SU-DHL-6 (cell line): Measurements from ENCODE around the gene BIRC5.

Source experiments
- H2AFZ ChIP-seq: fragments of 200-600 bp; sonication (generic); 2 replicates; pipeline ENCODE4 v1.6.1; 2014; ENCODE audit warnings: low read depth, mild to moderate bottlenecking, moderate library complexity, mixed read lengths, antibody characterized with exemption, low read length; ENCODE audit not compliant: severe bottlenecking
- H3F3A ChIP-seq: fragments of 200-600 bp; shearing (Covaris generic); 2 replicates; pipeline ENCODE4 v1.6.0; 2016; ENCODE audit warnings: antibody characterized with exemption, mild to moderate bottlenecking; ENCODE audit not compliant: insufficient read depth
- H3K27ac ChIP-seq: fragments of 200-600 bp; sonication (generic); 2 replicates; pipeline ENCODE4 v1.5.1; 2016; ENCODE audit warnings: low read depth, mild to moderate bottlenecking, low read length, moderate library complexity, mixed read lengths
- H3K27me3 ChIP-seq: fragments of 200-600 bp; sonication (generic), shearing (Covaris generic); 2 replicates; pipeline ENCODE4 v1.6.0; 2014; ENCODE audit warnings: mild to moderate bottlenecking, low read length
- H3K36me3 ChIP-seq: fragments of 200-600 bp; sonication (generic); 2 replicates; pipeline ENCODE4 v1.6.1; 2014; ENCODE audit warnings: mild to moderate bottlenecking, low read length, mixed read lengths
- H3K4me2 ChIP-seq: fragments of 300-600, 200-600 bp; shearing (Covaris generic), sonication (generic); 2 replicates; pipeline ENCODE4 v1.6.0; 2014; ENCODE audit warnings: low read length, low read depth, mild to moderate bottlenecking; ENCODE audit not compliant: poor library complexity, severe bottlenecking
- H3K4me3 ChIP-seq: fragments of 200-600 bp; sonication (generic); 2 replicates; pipeline ENCODE4 v1.5.1; 2014; ENCODE audit warnings: antibody characterized with exemption, low read length, mild to moderate bottlenecking, mixed read lengths; ENCODE audit not compliant: insufficient read depth, poor library complexity, severe bottlenecking
- H3K79me2 ChIP-seq: fragments of 200-600 bp; sonication (generic); 2 replicates; pipeline ENCODE4 v1.6.1; 2014; ENCODE audit warnings: mild to moderate bottlenecking, low read length, moderate library complexity; ENCODE audit not compliant: insufficient read depth
- H3K9ac ChIP-seq: fragments of 200-600 bp; sonication (generic); 2 replicates; pipeline ENCODE4 v1.7.0; 2014; ENCODE audit warnings: mild to moderate bottlenecking, low read length
- H3K9me2 ChIP-seq: fragments of 200-600 bp; sonication (generic); replicated peaks from 2 replicates; pipeline ENCODE4 v1.6.1; 2014; ENCODE audit warnings: low read length; ENCODE audit not compliant: insufficient read depth
- H3K9me3 ChIP-seq: fragments of 200-600 bp; sonication (generic); 2 replicates; pipeline ENCODE4 v1.6.1; 2014; ENCODE audit warnings: low read length, mixed read lengths; ENCODE audit not compliant: insufficient read depth
- H4K20me1 ChIP-seq: fragments of 200-600 bp; sonication (generic); 2 replicates; pipeline ENCODE4 v1.6.1; 2014; ENCODE audit warnings: low read depth, mild to moderate bottlenecking, antibody characterized with exemption, low read length, moderate library complexity, mixed read lengths
- EZH2phosphoT487 ChIP-seq: fragments of 200-600 bp; sonication (generic), shearing (Covaris generic); conservative IDR thresholded peaks from 2 replicates; pipeline ENCODE4 v1.6.1; 2018; ENCODE audit warnings: mild to moderate bottlenecking, antibody characterized with exemption, low read length, moderate library complexity, mixed read lengths
- TF ChIP-seq, protein P1 (sequence below): fragments of 200-600 bp; sonication (generic); IDR thresholded peaks from one replicate; pipeline ENCODE4 v1.5.1; 2017; ENCODE audit warnings: antibody characterized with exemption, mild to moderate bottlenecking, low read length, moderate library complexity; ENCODE audit not compliant: insufficient read depth, poor library complexity, severe bottlenecking

Gene BIRC5

DNA sequence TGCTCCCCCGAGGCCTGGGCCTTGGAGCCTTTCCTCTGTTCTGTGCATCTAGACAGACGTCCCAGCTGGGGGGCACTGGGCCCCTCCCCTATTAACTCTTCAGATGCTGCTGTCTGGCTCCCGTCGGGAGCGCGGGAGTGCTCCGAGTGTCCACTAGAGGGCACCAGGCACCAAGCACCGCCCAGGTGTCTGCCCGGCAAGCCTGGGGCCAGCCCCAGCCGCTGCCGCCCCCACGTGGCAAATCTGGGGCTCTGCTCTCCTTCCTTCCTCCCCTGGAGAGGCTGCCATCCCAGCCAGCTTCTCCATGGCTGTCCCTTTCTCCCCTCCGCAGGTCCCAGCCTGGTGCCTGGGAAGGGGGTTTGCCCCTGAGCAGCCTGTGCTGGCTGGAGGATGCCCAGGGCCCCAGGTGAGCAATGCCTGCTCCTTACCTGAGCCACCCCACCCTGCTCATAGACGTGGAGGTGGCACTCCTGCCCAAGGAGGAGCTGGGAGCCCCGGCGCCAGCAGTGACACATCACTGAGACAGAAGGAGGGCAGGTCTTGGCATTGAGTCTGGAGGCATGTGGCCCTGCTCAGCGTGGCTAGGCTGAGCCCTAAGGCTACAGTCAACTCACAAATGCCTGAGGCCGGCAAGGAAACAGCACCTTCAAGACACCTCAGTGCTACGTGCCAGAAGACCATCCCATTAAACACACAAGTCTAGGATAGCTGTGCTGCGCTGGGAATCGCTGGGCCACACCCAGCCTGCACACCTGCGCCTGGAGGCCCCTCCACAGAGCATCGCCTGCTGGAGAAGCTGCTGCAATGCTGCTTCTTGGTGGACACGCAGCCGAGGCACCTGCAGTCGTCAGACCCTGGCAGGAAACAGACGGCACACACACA lies 37.1 kb downstream of the BIRC5 start:
- peaks cover 25% of the 10 kb centered on the region for H3F3A ChIP-seq
- H2AFZ ChIP-seq = no peak overlapping the region
- H3K27ac ChIP-seq = peak overlapping the region; percentile 88
- peak overlapping the region; percentile 52 for H3K4me2 ChIP-seq
- H4K20me1 ChIP-seq = no peaks in the 10 kb centered on the region
- H3K36me3 ChIP-seq = no peaks in the 10 kb centered on the region
- TF ChIP-seq, protein P1, sequence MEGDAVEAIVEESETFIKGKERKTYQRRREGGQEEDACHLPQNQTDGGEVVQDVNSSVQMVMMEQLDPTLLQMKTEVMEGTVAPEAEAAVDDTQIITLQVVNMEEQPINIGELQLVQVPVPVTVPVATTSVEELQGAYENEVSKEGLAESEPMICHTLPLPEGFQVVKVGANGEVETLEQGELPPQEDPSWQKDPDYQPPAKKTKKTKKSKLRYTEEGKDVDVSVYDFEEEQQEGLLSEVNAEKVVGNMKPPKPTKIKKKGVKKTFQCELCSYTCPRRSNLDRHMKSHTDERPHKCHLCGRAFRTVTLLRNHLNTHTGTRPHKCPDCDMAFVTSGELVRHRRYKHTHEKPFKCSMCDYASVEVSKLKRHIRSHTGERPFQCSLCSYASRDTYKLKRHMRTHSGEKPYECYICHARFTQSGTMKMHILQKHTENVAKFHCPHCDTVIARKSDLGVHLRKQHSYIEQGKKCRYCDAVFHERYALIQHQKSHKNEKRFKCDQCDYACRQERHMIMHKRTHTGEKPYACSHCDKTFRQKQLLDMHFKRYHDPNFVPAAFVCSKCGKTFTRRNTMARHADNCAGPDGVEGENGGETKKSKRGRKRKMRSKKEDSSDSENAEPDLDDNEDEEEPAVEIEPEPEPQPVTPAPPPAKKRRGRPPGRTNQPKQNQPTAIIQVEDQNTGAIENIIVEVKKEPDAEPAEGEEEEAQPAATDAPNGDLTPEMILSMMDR = peak; percentile 99
- TF ChIP-seq EZH2phosphoT487 = no peak
- H3K79me2 ChIP-seq = no peaks in the 10 kb centered on the region
- no peak overlapping the region for H3K4me3 ChIP-seq
- no peaks in the 10 kb centered on the region for H3K9me2 ChIP-seq
- H3K9ac ChIP-seq = peak overlapping the region; percentile 44; the same call in 1 of the 2 replicates
- no peaks in the 10 kb centered on the region for H3K9me3 ChIP-seq
- H3K27me3 ChIP-seq = no peaks in the 10 kb centered on the region

GRCh38 chr17:78251773-78252103 lies 37.7 kb downstream of the BIRC5 start:
- Histone ChIP-seq H3K36me3 (no peaks in the 10 kb centered on the region), H4K20me1 (no peaks in the 10 kb centered on the region), H3K4me3 (no peak overlapping the region), H3F3A (peaks cover 25% of the 10 kb centered on the region), H3K79me2 (no peaks in the 10 kb centered on the region), H3K4me2 (peak overlapping the region; percentile 52), H3K9me2 (no peaks in the 10 kb centered on the region), H3K27ac (peak overlapping the region; percentile 88), H2AFZ (no peak overlapping the region), H3K9ac (peak overlapping the region; percentile 44; the same call in 1 of the 2 replicates), H3K27me3 (no peaks in the 10 kb centered on the region), H3K9me3 (no peaks in the 10 kb centered on the region)
- TF ChIP-seq, protein P1 = no peak
- no peak for TF ChIP-seq EZH2phosphoT487

GRCh38 chr17:78252111-78252634 lies 38.1 kb downstream of the BIRC5 start:
- Histone ChIP-seq H3K27ac (peak overlapping the region; percentile 88), H3K9me2 (no peaks in the 10 kb centered on the region)

More at GRCh38 chr17:78252111-78252634, 38.1 kb downstream of the BIRC5 start:
- H3K9me3 ChIP-seq = no peaks in the 10 kb centered on the region
- no peak overlapping the region for H3K4me3 ChIP-seq
- peak overlapping the region; percentile 44; the same call in 1 of the 2 replicates for H3K9ac ChIP-seq
- H2AFZ ChIP-seq = no peak overlapping the region
- no peaks in the 10 kb centered on the region for H3K36me3 ChIP-seq
- H4K20me1 ChIP-seq = no peaks in the 10 kb centered on the region
- H3K4me2 ChIP-seq = peak overlapping the region; percentile 52
- TF ChIP-seq, protein P1 = no peak
- no peak for TF ChIP-seq EZH2phosphoT487
- H3F3A ChIP-seq = peaks cover 28% of the 10 kb centered on the region
- no peaks in the 10 kb centered on the region for H3K27me3 ChIP-seq
- H3K79me2 ChIP-seq = no peaks in the 10 kb centered on the region
